Stimulated activated CD4-positive, alpha-beta T cell treated with anti-CD3 and anti-CD28 coated beads, Interleukin-2, amount 100 ng/mL, for 24 hours (primary cell): ENCODE data around the gene L3MBTL3.

Experiments
- DNase-seq, 2 donors: peaks; one replicate each; pipeline ENCODE4 v3.0.0-alpha.2; 2020

Gene L3MBTL3

GRCh38 chr6:130027948-130028347 lies 9.6 kb downstream of the L3MBTL3 start:
- no peak for DNase-seq

- DNase-seq: peak in 1 of 2 donors; percentile 25
Observed at GRCh38 chr6:130029163-130029562, 10.8 kb downstream of the L3MBTL3 start.

- no peak for DNase-seq
Observed at GRCh38 chr6:130032758-130033340, 14.5 kb downstream of the L3MBTL3 start.

- no peak for DNase-seq
Observed at GRCh38 chr6:130033949-130034348, 15.6 kb downstream of the L3MBTL3 start.

- peak in 1 of 2 donors; percentile 21 for DNase-seq
Observed at GRCh38 chr6:130034378-130035146, 16.2 kb downstream of the L3MBTL3 start.

- no peak for DNase-seq
Observed at GRCh38 chr6:130035211-130035610, 16.8 kb downstream of the L3MBTL3 start.

GRCh38 chr6:130037207-130037811 lies 18.9 kb downstream of the L3MBTL3 start:
- DNase-seq: no peak

GRCh38 chr6:130041594-130041993 lies 23.2 kb downstream of the L3MBTL3 start:
- DNase-seq: no peak

GRCh38 chr6:130043344-130043743 lies 25.0 kb downstream of the L3MBTL3 start:
- DNase-seq: no peak

GRCh38 chr6:130045622-130046021 lies 27.2 kb downstream of the L3MBTL3 start:
- DNase-seq: no peak

- no peak for DNase-seq
Observed at GRCh38 chr6:130046671-130047070, 28.3 kb downstream of the L3MBTL3 start.

GRCh38 chr6:130047088-130047995 lies 29.0 kb downstream of the L3MBTL3 start:
- DNase-seq: no peak

- DNase-seq: no peak
Observed at GRCh38 chr6:130050230-130050629, 31.8 kb downstream of the L3MBTL3 start.

GRCh38 chr6:130054725-130055124 lies 36.3 kb downstream of the L3MBTL3 start:
- DNase-seq: no peak

- no peak for DNase-seq
Observed at GRCh38 chr6:130055271-130055670, 36.9 kb downstream of the L3MBTL3 start.

- no peak for DNase-seq
Observed at GRCh38 chr6:130057495-130057894, 39.1 kb downstream of the L3MBTL3 start.

- DNase-seq: no peak
Observed at GRCh38 chr6:130063806-130064205, 45.4 kb downstream of the L3MBTL3 start.

GRCh38 chr6:130065609-130066156 lies 47.3 kb downstream of the L3MBTL3 start:
- no peak for DNase-seq

- DNase-seq: no peak
Observed at GRCh38 chr6:130069485-130069884, 51.1 kb downstream of the L3MBTL3 start.

GRCh38 chr6:130070326-130070725 lies 51.9 kb downstream of the L3MBTL3 start:
- no peak for DNase-seq

GRCh38 chr6:130070792-130071191 lies 52.4 kb downstream of the L3MBTL3 start:
- DNase-seq: no peak

GRCh38 chr6:130075879-130076460 lies 57.6 kb downstream of the L3MBTL3 start:
- DNase-seq: no peak
